ENCODE data around the gene TAS1R3. TPM values are rescaled to one million over a fixed set of nuclear protein-coding genes. Genes with fewer than 3 reads are reported as not detected.

The TAS1R3 gene
- total RNA-seq, 2 experiments from 2014 or later, result 0.99 to 1.1 TPM

DNA sequence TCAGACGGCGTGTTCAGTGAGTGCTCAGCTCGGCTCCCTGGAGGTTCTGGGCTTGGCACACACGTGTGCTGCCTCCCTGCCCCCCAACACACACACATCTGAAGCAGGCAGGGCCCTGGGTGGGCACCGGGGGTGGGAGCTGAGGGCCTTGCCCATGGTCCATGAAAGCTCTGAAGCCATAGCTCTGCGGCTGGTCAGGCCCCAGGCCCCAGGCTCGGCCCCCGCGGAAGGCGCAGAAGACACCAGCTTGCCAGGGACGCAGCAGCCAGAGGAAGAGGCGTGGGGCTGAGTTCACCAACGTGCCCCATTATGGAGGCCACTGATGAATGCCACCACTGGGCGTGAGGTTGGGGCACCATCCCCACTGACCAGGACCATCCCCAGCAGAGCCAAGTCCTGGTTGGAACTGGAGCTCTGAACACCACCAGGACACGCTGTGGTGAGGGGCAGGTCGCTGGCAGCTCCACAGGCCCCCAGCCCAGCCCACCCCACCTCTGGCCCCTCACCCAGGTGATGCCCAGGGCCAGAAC, 39.8 kb downstream of the TAS1R3 start:
- Histone ChIP-seq H3K9me3 (ENCODE audit: low read length) (peaks cover 15% of the 10 kb centered on the region), H3K79me2 (ENCODE audit: insufficient read depth, low read depth, low read length) (peaks cover 20% of the 10 kb centered on the region), H4K20me1 (ENCODE audit: insufficient read depth, low read length) (no peaks in the 10 kb centered on the region), H3K27ac (ENCODE audit: low read depth, low read length, poor library complexity, severe bottlenecking) (no peak overlapping the region), H2AFZ (ENCODE audit: low read length) (no peak overlapping the region), H3K9me2 (ENCODE audit: insufficient read depth, low read length) (no peaks in the 10 kb centered on the region), H3K4me1 (ENCODE audit: insufficient read depth, low read length, poor library complexity, severe bottlenecking) (peaks cover 26% of the 10 kb centered on the region), H3K36me3 (ENCODE audit: insufficient read depth, low read length) (peaks cover 38% of the 10 kb centered on the region), H3K4me3 (ENCODE audit: low read depth, low read length, poor library complexity, severe bottlenecking) (no peak overlapping the region), H3K4me2 (ENCODE audit: low read length) (no peak overlapping the region)
- intact Hi-C loops (cut with micrococcal nuclease; ENCODE audit: unreplicated experiment), result no loop called here
- CTCF ChIA-PET (ENCODE audit: unreplicated experiment), result no interaction called here
- DNase-seq (ENCODE audit: low spot score), result no peak
- no peak for TF ChIP-seq EZH2phosphoT487 (IDR thresholded peaks at IDR 0.05; ENCODE audit: borderline replicate concordance, low read depth, low read length)
- TF ChIP-seq, protein P1, sequence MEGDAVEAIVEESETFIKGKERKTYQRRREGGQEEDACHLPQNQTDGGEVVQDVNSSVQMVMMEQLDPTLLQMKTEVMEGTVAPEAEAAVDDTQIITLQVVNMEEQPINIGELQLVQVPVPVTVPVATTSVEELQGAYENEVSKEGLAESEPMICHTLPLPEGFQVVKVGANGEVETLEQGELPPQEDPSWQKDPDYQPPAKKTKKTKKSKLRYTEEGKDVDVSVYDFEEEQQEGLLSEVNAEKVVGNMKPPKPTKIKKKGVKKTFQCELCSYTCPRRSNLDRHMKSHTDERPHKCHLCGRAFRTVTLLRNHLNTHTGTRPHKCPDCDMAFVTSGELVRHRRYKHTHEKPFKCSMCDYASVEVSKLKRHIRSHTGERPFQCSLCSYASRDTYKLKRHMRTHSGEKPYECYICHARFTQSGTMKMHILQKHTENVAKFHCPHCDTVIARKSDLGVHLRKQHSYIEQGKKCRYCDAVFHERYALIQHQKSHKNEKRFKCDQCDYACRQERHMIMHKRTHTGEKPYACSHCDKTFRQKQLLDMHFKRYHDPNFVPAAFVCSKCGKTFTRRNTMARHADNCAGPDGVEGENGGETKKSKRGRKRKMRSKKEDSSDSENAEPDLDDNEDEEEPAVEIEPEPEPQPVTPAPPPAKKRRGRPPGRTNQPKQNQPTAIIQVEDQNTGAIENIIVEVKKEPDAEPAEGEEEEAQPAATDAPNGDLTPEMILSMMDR (conservative IDR thresholded peaks at IDR 0.05; ENCODE audit: low read length), result no peak
- BruUV-seq (replicated peaks), result no TSS peak
- POLR2A ChIA-PET, result no interaction called here

DNA sequence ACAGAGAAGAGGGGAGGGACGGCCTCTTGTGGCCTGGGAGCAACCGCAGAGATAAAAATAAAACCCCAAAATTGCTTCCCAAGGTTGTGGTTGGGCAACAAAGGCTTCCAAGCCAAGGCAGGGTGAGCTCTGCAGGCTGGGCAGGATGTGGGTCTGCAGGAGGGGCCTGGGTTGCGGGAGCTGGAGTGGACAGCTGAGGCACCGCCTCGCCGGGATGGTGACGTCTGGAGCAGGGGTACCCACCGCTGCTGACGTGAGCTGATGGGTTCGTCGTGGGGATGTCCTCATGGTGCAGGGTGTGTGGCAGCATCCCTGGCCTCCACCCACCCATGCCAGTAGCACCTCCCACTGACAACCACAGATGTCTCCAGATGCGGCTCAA, 40.3 kb downstream of the TAS1R3 start:
- Histone ChIP-seq H3K27ac (ENCODE audit: low read depth, low read length, poor library complexity, severe bottlenecking) (peak overlapping the region; percentile 26), H3K4me3 (ENCODE audit: low read depth, low read length, poor library complexity, severe bottlenecking) (peak overlapping the region; percentile 43), H3K9me2 (ENCODE audit: insufficient read depth, low read length) (no peaks in the 10 kb centered on the region), H4K20me1 (ENCODE audit: insufficient read depth, low read length) (no peaks in the 10 kb centered on the region), H3K9me3 (ENCODE audit: low read length) (peaks cover 10% of the 10 kb centered on the region; the same call in 1 of the 2 replicates), H3K4me1 (ENCODE audit: insufficient read depth, low read length, poor library complexity, severe bottlenecking) (peaks cover 31% of the 10 kb centered on the region), H3K79me2 (ENCODE audit: insufficient read depth, low read depth, low read length) (peaks cover 20% of the 10 kb centered on the region), H2AFZ (ENCODE audit: low read length) (no peak overlapping the region), H3K4me2 (ENCODE audit: low read length) (peak overlapping the region; percentile 66; the same call in 1 of the 2 replicates), H3K36me3 (ENCODE audit: insufficient read depth, low read length) (peaks cover 42% of the 10 kb centered on the region)
- CTCF ChIA-PET (ENCODE audit: unreplicated experiment), result no interaction called here
- no peak for DNase-seq (ENCODE audit: low spot score)
- POLR2A ChIA-PET, result interaction anchor here (0.6 kb wide), 1 partner anchor 28 kb away, joined by 3 read pairs; the partner anchor contains the start of gene CCNL2
- intact Hi-C loops (cut with micrococcal nuclease; ENCODE audit: unreplicated experiment), result no loop called here
- no TSS peak for BruUV-seq (replicated peaks)
- TF ChIP-seq, protein P1 (conservative IDR thresholded peaks at IDR 0.05; ENCODE audit: low read length), result no peak
- TF ChIP-seq EZH2phosphoT487 (IDR thresholded peaks at IDR 0.05; ENCODE audit: borderline replicate concordance, low read depth, low read length), result no peak

Data from OCI-LY7 (cell line).